GM18498 (cell line): ENCODE measurements around the gene NR2E1.

Experiments
- ATAC-seq: cut with Tn5 transposase; IDR thresholded peaks from one replicate; pipeline ENCODE4 v1.9.1; 2021; ENCODE audit warnings: mild to moderate bottlenecking, moderate library complexity; ENCODE audit not compliant: unreplicated experiment

NR2E1 gene

DNA sequence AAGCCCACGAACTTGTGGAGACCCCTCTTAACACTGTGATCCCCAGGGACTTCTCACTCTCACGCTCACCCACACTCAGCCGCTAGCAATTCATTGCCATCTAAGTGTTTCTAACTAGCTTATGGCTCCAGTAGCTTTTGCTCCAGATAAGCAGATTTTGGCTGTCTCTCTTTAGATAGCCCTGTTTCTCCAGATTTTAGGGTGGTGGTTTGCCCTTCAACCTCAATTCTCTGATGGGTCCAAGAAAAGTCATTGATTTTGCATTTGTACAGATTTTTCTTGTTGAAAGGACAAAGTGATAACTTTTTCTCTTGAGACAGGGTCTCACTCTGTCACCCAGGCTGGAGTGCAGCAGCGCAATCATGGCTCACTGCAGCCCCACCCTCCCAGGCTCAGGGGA lies 41.2 kb downstream of the NR2E1 start:
- ATAC-seq = no peak

DNA sequence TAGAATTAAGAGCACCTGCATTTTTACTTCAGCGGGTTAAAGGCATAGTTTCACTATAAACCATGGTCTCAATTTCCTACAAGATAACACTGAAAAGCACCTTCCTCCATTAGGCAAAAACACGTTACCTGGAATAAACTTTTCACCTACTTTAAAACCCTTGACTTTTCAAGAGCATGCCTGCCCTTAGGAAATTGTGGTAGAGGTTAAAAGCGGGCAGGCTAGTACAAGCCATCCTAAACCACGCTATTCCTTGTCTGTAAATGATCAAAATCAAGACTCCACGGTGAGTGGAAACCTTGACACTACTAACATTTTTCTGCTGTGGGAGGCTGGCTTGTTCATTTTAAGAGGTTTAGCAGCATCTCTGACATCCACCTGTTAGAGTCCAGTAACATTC lies 43.9 kb downstream of the NR2E1 start:
- ATAC-seq = no peak

GRCh38 chr6:108210556-108210955 lies 44.7 kb downstream of the NR2E1 start:
- no peak for ATAC-seq

DNA sequence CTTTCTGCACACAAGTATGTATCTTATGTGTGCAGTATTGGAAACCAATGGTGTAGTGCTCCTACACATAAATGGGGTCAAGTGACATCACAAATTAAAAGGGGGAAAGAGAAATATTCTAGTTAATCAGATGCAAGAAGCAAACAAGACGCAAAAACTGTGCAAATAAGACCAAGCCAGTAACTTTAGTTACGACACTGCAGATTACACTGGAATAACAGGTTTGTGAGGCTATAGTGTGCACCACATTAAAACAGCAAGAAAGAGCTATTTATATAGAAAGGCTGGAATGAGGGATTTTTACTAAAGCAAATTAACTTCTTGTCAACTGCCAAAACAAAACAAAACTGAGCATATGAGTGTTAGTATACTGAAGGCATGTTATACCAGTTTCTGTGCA lies 45.8 kb downstream of the NR2E1 start:
- no peak for ATAC-seq

DNA sequence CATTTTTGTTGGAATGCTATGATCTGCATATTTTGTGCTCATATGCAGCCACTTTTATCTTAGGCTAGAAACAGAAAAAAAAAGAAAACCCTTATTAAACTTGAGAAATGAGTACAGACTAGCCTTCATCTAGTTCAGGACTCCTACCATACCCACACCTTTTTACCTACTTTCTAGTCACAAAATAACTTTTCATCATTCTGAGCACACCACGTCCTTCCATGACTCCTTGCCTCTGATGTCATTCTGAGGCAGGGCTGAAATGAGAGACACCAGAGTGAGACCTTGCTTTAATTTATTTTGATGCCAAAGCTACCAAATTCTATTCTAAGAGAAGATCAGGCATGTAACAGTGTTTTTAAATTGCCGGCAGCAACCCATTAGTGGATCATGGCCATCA lies 56.2 kb downstream of the NR2E1 start:
- ATAC-seq = no peak

DNA sequence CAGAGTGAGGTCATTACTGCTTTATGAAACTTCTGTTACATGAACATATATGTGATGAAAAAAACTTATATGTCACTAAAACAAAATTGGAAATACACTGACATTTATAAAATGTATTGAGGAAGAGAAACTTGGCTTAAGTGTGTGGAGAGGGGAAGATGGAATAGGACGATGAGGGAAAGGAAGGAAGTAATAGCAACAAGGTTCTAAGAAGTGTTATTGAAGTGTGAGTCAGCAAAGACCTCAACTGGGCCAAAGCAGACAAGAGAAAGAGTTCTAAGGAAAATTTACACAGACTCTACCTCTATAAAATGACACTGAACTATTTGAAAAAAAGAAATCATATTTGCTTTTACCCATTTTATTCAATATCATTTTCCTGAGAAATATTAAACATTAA lies 56.7 kb downstream of the NR2E1 start:
- no peak for ATAC-seq

DNA sequence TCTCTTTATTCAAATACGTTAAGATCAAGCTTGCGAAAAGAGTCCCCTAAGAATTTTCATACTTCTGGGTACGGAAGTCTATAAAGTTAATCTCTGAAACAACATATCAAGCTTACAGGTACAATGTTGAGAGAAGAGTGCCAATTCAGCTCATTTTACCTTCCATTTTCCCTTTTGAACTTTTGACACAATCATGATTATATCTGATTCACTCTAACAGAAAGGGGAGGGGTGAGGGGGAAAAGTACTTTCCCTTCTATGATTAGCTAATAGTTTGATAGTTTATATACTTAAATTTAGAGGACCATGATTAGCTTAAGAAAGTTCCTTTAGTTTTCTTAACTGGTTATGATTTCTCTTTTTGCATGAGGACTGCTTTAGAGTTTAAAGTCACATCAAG lies 61.5 kb downstream of the NR2E1 start:
- no peak for ATAC-seq

DNA sequence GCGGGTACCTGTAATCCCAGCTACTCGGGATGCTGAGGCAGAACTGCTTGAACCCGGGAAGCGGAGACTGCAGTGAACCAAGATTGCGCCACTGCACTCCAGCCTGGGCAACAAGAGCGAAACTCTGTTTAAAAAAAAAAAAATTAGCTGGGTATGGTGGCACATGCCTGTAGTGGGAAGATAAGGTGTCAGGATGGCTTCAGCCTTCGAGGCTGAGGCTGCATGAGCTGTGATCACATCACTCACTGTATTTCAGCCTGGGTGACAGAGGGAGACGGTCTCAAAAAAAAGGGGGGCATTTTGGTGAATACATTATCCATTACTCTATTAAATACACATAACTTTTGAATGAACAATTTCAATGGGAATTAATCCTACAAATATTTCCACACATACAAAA lies 62.6 kb downstream of the NR2E1 start:
- ATAC-seq = no peak

- no peak for ATAC-seq
These were observed 69.3 kb downstream of the NR2E1 start for GRCh38 chr6:108235127-108235526.

GRCh38 chr6:108236791-108237190 lies 71.0 kb downstream of the NR2E1 start:
- no peak for ATAC-seq

DNA sequence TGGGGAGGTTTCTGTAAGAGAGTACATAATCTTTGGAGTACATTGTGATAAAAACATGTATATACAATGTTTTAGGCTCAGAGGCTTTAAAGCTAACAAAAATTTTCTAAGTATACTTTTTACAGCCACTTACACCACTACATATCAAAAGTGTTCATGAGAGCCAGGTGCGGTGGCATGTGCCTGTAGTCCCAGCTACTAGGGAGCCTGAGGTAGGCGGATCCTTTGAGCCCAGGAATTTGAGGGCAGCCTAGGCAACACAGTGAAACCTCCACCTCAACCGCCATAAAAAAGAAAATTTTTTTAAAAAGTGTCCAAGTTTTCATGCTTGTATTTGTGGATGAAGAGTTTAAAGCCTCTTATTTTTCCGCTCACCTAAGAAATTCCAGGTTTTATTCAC lies 72.5 kb downstream of the NR2E1 start:
- no peak for ATAC-seq
